ENCODE results near the gene C6orf132. TPM values are rescaled to one million over a fixed set of nuclear protein-coding genes. Genes with fewer than 3 reads are reported as not detected.

Gene C6orf132
- total and polyA plus RNA-seq, 2 of the 8 experiments (the other 6 are each of a cell fraction or from before 2014, with no cell fraction given): 31.5 to 64.0 TPM

GRCh38 chr6:42078386-42078785 is 64.0 kb downstream of the C6orf132 start:
- WGBS, 2 experiments (ENCODE audit: extremely low coverage in 1 of 2, insufficient coverage in 1 of 2, insufficient read length in 1 of 2, insufficient replicate concordance in 2 of 2, low coverage in 1 of 2, low lambda C conversion rate in 2 of 2, missing lambda C conversion rate in 1 of 2): 93% methylated on average over 11 of the region's 11 CpGs; no CpG with 5 or more reads in 1 of the 2 experiments
- FAIRE-seq: no peak
- H2BK20ac ChIP-seq (ENCODE audit: low read length): no peak overlapping the region

More at GRCh38 chr6:42078386-42078785, 64.0 kb downstream of the C6orf132 start:
- no peak overlapping the region for H2AK5ac ChIP-seq (ENCODE audit: low read depth, low read length)
- H2BK12ac ChIP-seq (ENCODE audit: low read depth, low read length): no peak overlapping the region
- no peaks in the 10 kb centered on the region for H3K79me1 ChIP-seq (ENCODE audit: low read depth, low read length)
- ChIA-PET POLR2A (ENCODE audit: partially characterized antibody) (interaction anchor here (0.6 to 2.3 kb wide), 3 partner anchors 12 to 493 kb away, joined by 3 to 7 read pairs (median 6); no protein-coding TSS in a partner anchor), CTCF (ENCODE audit: partially characterized antibody) (interaction anchor here (0.6 to 18.4 kb wide), 7 partner anchors 11 to 137 kb away, joined by 3 to 313 read pairs (median 6); no protein-coding TSS in a partner anchor)
- peaks cover 0 to 4% of the 10 kb centered on the region in 2 experiments for H4K20me1 ChIP-seq (replicated peaks in 1 of 2; ENCODE audit: control insufficient read depth in 1 of 2, insufficient read depth in 2 of 2, low read length in 2 of 2)
- H4K8ac ChIP-seq (ENCODE audit: extremely low read depth, insufficient read depth, low read length): no peak overlapping the region
- H3K18ac ChIP-seq (ENCODE audit: extremely low read depth, low read length): no peak overlapping the region
- H3K27me3 ChIP-seq (replicated peaks in 1 of 4; ENCODE audit: control insufficient read depth in 3 of 4, extremely low read depth in 1 of 4, insufficient read depth in 3 of 4, low read length in 3 of 4): no peaks in the 10 kb centered on the region
- H2BK120ac ChIP-seq (replicated peaks; ENCODE audit: low read depth, low read length): no peak overlapping the region
- no peak overlapping the region for H3K23ac ChIP-seq (ENCODE audit: insufficient read length)
- no peak overlapping the region for H3K56ac ChIP-seq (replicated peaks; ENCODE audit: insufficient read length, low read depth, low read length)
- H2AFZ ChIP-seq (ENCODE audit: low read length): no peak overlapping the region
- no peak overlapping the region for H4K5ac ChIP-seq (ENCODE audit: insufficient read length, low read depth, low read length)
- no peak overlapping the region for H3K27ac ChIP-seq (ENCODE audit: low read depth, low read length)
- no peak for DNase-seq (ENCODE audit: low read depth in 1 of 2, low spot score in 2 of 2)
- H3K36me3 ChIP-seq (ENCODE audit: control insufficient read depth in 2 of 4, insufficient read depth in 4 of 4, low read length in 3 of 4): peaks cover 3 to 21% (median 14%) of the 10 kb centered on the region in 4 experiments; a peak in 7 of 8 replicates
- no peak overlapping the region for H2BK15ac ChIP-seq (ENCODE audit: low read length)
- H4K91ac ChIP-seq (replicated peaks; ENCODE audit: insufficient read length, low read length): no peak overlapping the region
- no peaks in the 10 kb centered on the region for H3K79me2 ChIP-seq (ENCODE audit: control insufficient read depth in 1 of 2, insufficient read depth in 2 of 2, low read length in 2 of 2)
- no peaks in the 10 kb centered on the region for H3K23me2 ChIP-seq (ENCODE audit: low read depth, low read length)
- H2BK5ac ChIP-seq (ENCODE audit: low read depth, low read length): no peak overlapping the region
- no peak overlapping the region for H3K4me3 ChIP-seq (ENCODE audit: extremely low read depth in 1 of 4, insufficient read depth in 2 of 4, low read depth in 3 of 4, low read length in 4 of 4)
- H3K9me3 ChIP-seq (ENCODE audit: insufficient read depth in 2 of 2, low read depth in 1 of 2, low read length in 1 of 2): no peaks in the 10 kb centered on the region
- TF ChIP-seq PHF8 (conservative IDR thresholded peaks at IDR 0.05; ENCODE audit: low read depth, low read length): no peak
- no peak overlapping the region for H3K4ac ChIP-seq (replicated peaks; ENCODE audit: insufficient read length, low read depth, low read length)
- H3K4me2 ChIP-seq (ENCODE audit: insufficient read depth in 1 of 2, low read depth in 2 of 2, low read length in 2 of 2): no peak overlapping the region
- H3K4me1 ChIP-seq (replicated peaks in 1 of 4; ENCODE audit: control insufficient read depth in 3 of 4, insufficient read depth in 4 of 4, low read length in 3 of 4): no peaks in the 10 kb centered on the region
- H3K9ac ChIP-seq (replicated peaks in 1 of 4; ENCODE audit: extremely low read depth in 1 of 4, low read depth in 3 of 4, low read length in 3 of 4): no peak overlapping the region
- H3K14ac ChIP-seq (ENCODE audit: insufficient read length): no peak overlapping the region

All from H1 (cell line).